GM18951 (cell line): ENCODE measurements around the gene KLF13.
"Not testable (repeated sequence)": the region's sequence is repeated elsewhere in the genome, so short reads cannot be mapped to it uniquely, and the experiment has no call there.

Experiments
- POLR2A ChIP-seq: IDR thresholded peaks from 4 replicates; pipeline ENCODE4 v1.6.1; 2011; ENCODE audit warnings: mild to moderate bottlenecking; ENCODE audit not compliant: insufficient read length, insufficient read depth; ENCODE audit errors: extremely low read depth
- in situ Hi-C: fragments of 300-500 bp; cut with MboI; formaldehyde crosslinking; loops from one replicate; pipeline ENCODE4 v1.12.0; 2022; ENCODE audit warnings: low sequenced_read_pairs, mixed read lengths, inconsistent platforms; ENCODE audit not compliant: unreplicated experiment

KLF13 gene

DNA sequence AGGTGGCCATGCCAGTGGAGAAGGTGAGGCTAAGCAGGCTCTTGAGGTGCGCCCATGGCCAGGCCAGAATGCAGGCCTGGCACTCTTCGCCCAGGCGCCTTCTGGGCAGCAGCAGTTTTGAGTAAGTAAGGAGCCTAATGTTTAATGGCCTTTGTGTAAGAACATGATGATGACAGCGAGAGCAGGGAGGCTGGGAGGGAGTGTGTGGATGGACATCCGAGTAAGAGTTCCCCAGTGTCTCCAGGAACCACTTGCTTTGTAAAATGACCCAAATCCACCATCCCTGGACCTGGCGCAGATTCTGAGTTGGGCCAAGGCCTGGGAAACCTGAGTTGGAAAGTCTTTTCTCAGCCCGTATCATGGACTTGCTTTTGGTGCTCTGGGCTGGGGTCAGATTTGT is 24.1 kb downstream of the KLF13 start:
- in situ Hi-C loops = no loop called here

DNA sequence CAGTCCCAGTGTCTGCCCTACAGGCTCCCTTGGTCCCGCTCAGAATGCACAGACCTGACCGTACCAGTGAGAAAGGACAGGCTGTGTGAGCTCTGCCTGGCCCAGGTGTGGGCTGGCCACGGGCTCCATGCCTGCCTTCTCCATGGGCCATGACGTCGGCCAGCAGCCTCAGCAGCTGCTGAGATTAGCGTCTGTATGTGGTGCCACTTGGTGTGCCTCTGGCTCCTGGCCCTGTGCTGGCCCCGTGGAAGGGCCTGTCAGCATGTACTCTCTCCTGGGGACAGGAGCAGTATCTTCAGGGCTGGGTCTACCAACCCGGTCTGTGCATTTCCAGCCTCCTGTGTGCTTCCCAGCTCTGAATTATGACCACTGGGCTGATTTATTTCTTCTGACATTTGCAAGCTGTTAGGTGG is 25.7 kb downstream of the KLF13 start:
- in situ Hi-C loops = no loop called here
- no peak for TF ChIP-seq POLR2A

More for the DNA sequence above, 24.1 kb downstream of the KLF13 start:
- no peak for TF ChIP-seq POLR2A

- in situ Hi-C loops = no loop called here
Measured at GRCh38 chr15:31352911-31353811, 26.5 kb downstream of the KLF13 start.

DNA sequence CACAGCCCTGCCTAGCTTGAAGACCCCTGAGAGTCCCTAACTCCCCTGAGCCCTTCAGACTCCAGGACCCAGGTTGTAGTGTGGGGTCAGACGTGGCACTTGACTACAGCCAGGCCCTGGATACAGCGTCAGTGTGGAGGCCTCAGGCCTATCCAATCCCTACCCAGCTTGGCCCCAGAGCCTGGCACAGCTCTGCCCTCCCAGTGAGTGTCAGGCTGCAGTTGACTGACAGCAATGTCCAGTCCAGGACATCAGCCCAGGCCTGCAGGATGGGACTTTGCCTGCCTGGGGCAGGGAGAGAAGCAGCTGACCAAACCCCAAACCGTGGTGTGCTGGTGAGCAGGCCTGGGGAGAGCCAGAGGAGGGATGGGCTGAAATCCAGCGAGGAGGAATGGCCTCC is 27.3 kb downstream of the KLF13 start:
- no peak for TF ChIP-seq POLR2A
- in situ Hi-C loops = no loop called here

More at GRCh38 chr15:31352911-31353811, 26.5 kb downstream of the KLF13 start:
- TF ChIP-seq POLR2A = peak; percentile 46

GRCh38 chr15:31356097-31356496 is 29.5 kb downstream of the KLF13 start:
- in situ Hi-C loops = not testable (repeated sequence)

DNA sequence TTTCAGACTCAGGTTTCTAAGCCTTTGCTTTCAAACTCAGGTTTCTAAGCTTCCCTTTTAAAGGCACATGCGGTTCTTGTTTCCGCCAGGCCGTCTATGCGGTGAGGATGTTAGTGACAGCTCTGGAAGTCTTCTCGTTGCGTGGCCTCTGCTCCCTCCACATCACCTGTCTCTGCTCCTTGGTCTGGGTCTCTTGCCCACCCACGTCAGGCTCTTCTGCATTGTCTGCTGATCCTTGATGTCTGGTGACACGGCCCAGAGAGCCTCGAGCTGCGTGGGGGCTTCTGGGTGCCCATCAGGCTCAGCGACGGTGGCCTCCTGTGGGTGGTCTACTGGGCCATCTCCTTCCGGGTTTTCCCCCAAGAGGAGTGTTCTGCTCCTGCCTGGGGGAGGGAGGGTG is 30.5 kb downstream of the KLF13 start:
- in situ Hi-C loops = no loop called here
- TF ChIP-seq POLR2A = no peak

- no peak for TF ChIP-seq POLR2A
- in situ Hi-C loops = no loop called here
Measured at GRCh38 chr15:31358163-31358562, 31.5 kb downstream of the KLF13 start.

- TF ChIP-seq POLR2A = no peak
- in situ Hi-C loops = no loop called here
Measured at GRCh38 chr15:31358957-31359701, 32.5 kb downstream of the KLF13 start.

DNA sequence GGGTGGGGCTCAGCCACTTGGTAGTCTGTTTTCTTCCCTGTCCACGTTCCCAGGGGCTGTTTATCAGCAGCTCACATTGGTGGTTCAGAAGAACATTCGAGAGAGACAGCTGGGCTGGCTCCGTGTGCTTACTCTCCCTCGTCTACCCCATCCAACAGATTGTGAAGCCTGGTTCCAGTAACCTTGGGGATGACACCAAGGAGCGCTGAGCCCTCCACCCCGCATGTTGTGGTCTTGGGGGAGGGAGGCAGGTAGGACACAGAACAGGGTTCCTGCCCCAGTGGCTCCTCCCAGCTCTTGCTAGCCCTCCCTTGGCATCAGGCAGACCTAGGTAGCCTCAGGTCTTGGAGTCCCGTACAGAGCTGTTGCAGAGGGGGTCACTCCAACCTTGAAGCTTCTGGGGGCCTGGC is 33.1 kb downstream of the KLF13 start:
- in situ Hi-C loops = loop anchor here (10.0 kb wide), 1 partner anchor 125 kb away; no protein-coding TSS in a partner anchor
- no peak for TF ChIP-seq POLR2A

GRCh38 chr15:31360158-31360561 is 33.5 kb downstream of the KLF13 start:
- in situ Hi-C loops = loop anchor here (10.0 kb wide), 1 partner anchor 125 kb away; no protein-coding TSS in a partner anchor
- TF ChIP-seq POLR2A = no peak

GRCh38 chr15:31360843-31361763 is 34.5 kb downstream of the KLF13 start:
- in situ Hi-C loops = loop anchor here (10.0 kb wide), 1 partner anchor 124 kb away; no protein-coding TSS in a partner anchor
- no peak for TF ChIP-seq POLR2A

- in situ Hi-C loops = loop anchor here (10.0 kb wide), 1 partner anchor 123 kb away; no protein-coding TSS in a partner anchor
- TF ChIP-seq POLR2A = no peak
Measured at GRCh38 chr15:31361764-31362515, 35.3 kb downstream of the KLF13 start.

DNA sequence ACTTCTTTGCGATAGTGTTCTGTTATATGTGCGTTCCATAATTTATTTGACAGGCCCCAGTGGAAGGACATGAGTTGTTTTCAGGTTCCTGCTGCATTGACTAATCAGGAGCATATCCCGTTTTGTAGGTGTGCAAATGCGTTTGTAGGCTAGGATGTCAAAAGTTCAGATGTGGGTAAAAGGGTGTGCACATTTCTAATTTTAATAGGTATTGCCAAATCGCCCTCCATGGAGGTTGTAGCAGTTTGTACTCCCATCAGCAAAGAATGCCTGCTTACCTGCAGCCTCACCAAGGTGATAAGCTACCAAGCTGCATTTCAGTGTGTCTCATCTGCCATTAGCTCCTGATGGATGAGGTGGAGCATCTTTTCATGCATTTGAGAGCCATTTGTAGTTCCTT is 36.3 kb downstream of the KLF13 start:
- TF ChIP-seq POLR2A = no peak
- in situ Hi-C loops = loop anchor here (10.0 kb wide), 1 partner anchor 122 kb away; no protein-coding TSS in a partner anchor
